ENCODE measurements around the gene ASCC3.

GRCh38 chr6:100475554-100476320, 405.4 kb downstream of the ASCC3 start:
- no peak for TF ChIP-seq CTCF (IDR thresholded peaks at IDR 0.05; ENCODE audit: low read depth, low read length, missing input control)
- no peak for TF ChIP-seq RAD21 (IDR thresholded peaks at IDR 0.05)
- TF ChIP-seq REST (IDR thresholded peaks at IDR 0.05) = no peak
- TF ChIP-seq MAX (IDR thresholded peaks at IDR 0.05) = no peak
- no peak for TF ChIP-seq EGR1 (IDR thresholded peaks at IDR 0.05; ENCODE audit: low read depth in 2 of 2)
- TF ChIP-seq GABPA (IDR thresholded peaks at IDR 0.05 in 1 of 2, conservative IDR thresholded peaks at IDR 0.05 in 1 of 2) = no peak
- no peak for TF ChIP-seq ATF3 (IDR thresholded peaks at IDR 0.05)
- TF ChIP-seq FOXA1 (IDR thresholded peaks at IDR 0.05) = no peak
- no peak for TF ChIP-seq RXRA (IDR thresholded peaks at IDR 0.05)
- TF ChIP-seq TAF1 (conservative IDR thresholded peaks at IDR 0.05) = no peak
- TF ChIP-seq JUND (IDR thresholded peaks at IDR 0.05) = no peak
- no peak for TF ChIP-seq SP1 (IDR thresholded peaks at IDR 0.05)
- no peak for TF ChIP-seq ZBTB33 (IDR thresholded peaks at IDR 0.05)

All from liver (tissue), 3 donors.